HepG2 (cell line): ENCODE data around the gene HMMR. TPM values are rescaled to one million over a fixed set of nuclear protein-coding genes. Genes with fewer than 3 reads are reported as not detected.

Experiments
- ATAC-seq: fragments of 200-7000 bp; cut with Tn5 transposase; 3 replicates; pipeline ENCODE4 v1.9.1; 2020; ENCODE audit warnings: mild to moderate bottlenecking, moderate library complexity
- BruUV-seq: library from RNA; stranded (reverse); fragments of 400-500 nt; replicated peaks from 2 replicates; lab custom pipeline; 2021; lab: Mats Ljungman, UMichigan
- CTCF ChIA-PET: fragments of 300-600 bp; formaldehyde crosslinking; extraction: SDS; loops from one replicate; lab custom pipeline; 2021; ENCODE audit warnings: low total read pairs, inconsistent platforms, low intra/inter-chr PET ratio; lab: Yijun Ruan, JAX
- POLR2A ChIA-PET: fragments of 350-600 bp; sonication (Branson Sonifier 250); formaldehyde crosslinking; loops from one replicate; lab custom pipeline; 2020; ENCODE audit warnings: antibody characterized with exemption, inconsistent platforms; lab: Yijun Ruan, JAX
- DNase-seq: peaks from one replicate; pipeline ENCODE4 v3.0.0-alpha.2; 2015; ENCODE audit warnings: low spot score
- FAIRE-seq: peaks from 3 replicates; lab custom pipeline; 2011; peaks lifted over from hg19 to GRCh38; lab: Jason Lieb, UNC
- H2AFZ ChIP-seq: one replicate; pipeline ENCODE4 v1.6.1; 2011; ENCODE audit warnings: low read length, inconsistent platforms
- H3K27ac ChIP-seq: fragments of 300-600 bp; 3 replicates; pipeline ENCODE4 v1.8.0; 2011; ENCODE audit warnings: mixed run types, mild to moderate bottlenecking, mixed read lengths, low read length, inconsistent platforms; ENCODE audit not compliant: insufficient read depth; ENCODE audit errors: extremely low read length
- H3K27me3 ChIP-seq, 2 experiments: fragments of 200-600 bp in 1 of 2; 2 replicates in 1 of 2; 3 replicates in 1 of 2; pipeline versions ENCODE4 v1.6.0 to v1.8.0; 2011; ENCODE audit warnings: low read length in 2 of 2, mild to moderate bottlenecking in 2 of 2, moderate library complexity in 2 of 2, inconsistent platforms in 1 of 2; ENCODE audit not compliant: insufficient read depth in 2 of 2, control insufficient read depth in 1 of 2
- H3K36me3 ChIP-seq, 2 experiments: fragments of 200-600 bp in 1 of 2; replicated peaks in 1 of 2; 2 replicates in 1 of 2; 3 replicates in 1 of 2; pipeline versions ENCODE4 v1.5.1 to v1.8.0; 2011; ENCODE audit warnings: low read length in 2 of 2, inconsistent platforms in 1 of 2; ENCODE audit not compliant: insufficient read depth in 2 of 2, control insufficient read depth in 1 of 2
- H3K4me1 ChIP-seq: 2 replicates; pipeline ENCODE4 v1.5.1; 2012; ENCODE audit warnings: low read length, inconsistent platforms; ENCODE audit not compliant: insufficient read depth
- H3K4me2 ChIP-seq: 2 replicates; pipeline ENCODE4 v1.6.0; 2011; ENCODE audit warnings: low read depth, low read length, inconsistent platforms
- H3K4me3 ChIP-seq, 3 experiments: fragments of 200-600 bp in 1 of 3; sonication (generic), shearing (Covaris generic) in 1 of 3; replicated peaks in 1 of 3; 2 replicates each; pipeline ENCODE4 v1.5.1; 2011 to 2016; ENCODE audit warnings: low read length in 3 of 3, inconsistent platforms in 2 of 3, low read depth in 2 of 3, mild to moderate bottlenecking in 2 of 3, control low read depth in 1 of 3, mixed read lengths in 1 of 3; ENCODE audit not compliant: insufficient read depth in 1 of 3
- H3K79me2 ChIP-seq: one replicate; pipeline ENCODE4 v1.6.1; 2011; ENCODE audit warnings: low read length, inconsistent platforms; ENCODE audit not compliant: insufficient read depth
- H3K9ac ChIP-seq: 2 replicates; pipeline ENCODE4 v1.6.0; 2011; ENCODE audit warnings: mild to moderate bottlenecking, low read depth, low read length, inconsistent platforms; ENCODE audit not compliant: insufficient read depth
- H3K9me3 ChIP-seq: 2 replicates; pipeline ENCODE4 v1.5.1; 2012; ENCODE audit warnings: mild to moderate bottlenecking, low read length
- H4K20me1 ChIP-seq: 2 replicates; pipeline ENCODE4 v1.6.0; 2011; ENCODE audit warnings: inconsistent platforms, mild to moderate bottlenecking, low read length, moderate library complexity; ENCODE audit not compliant: insufficient read depth
- HOMEZ ChIP-seq: IDR thresholded peaks from 2 replicates; pipeline ENCODE4 v1.6.1; 2016; ENCODE audit warnings: low read depth
- JARID2 ChIP-seq: sonication (generic); formaldehyde crosslinking; IDR thresholded peaks from 2 replicates; pipeline ENCODE4 v1.8.1; 2023; ENCODE audit warnings: missing genetic modification reagents, inconsistent platforms; ENCODE audit not compliant: insufficient replicate concordance
- TIGD3 ChIP-seq: sonication (generic); formaldehyde crosslinking; IDR thresholded peaks from 2 replicates; pipeline ENCODE4 v1.5.1; 2020; ENCODE audit warnings: mild to moderate bottlenecking, missing genetic modification reagents, borderline replicate concordance
- ZBTB42 ChIP-seq: sonication (generic); formaldehyde crosslinking; IDR thresholded peaks from 2 replicates; pipeline ENCODE4 v1.5.0; 2020; ENCODE audit warnings: mild to moderate bottlenecking, missing genetic modification reagents
- ZNF121 ChIP-seq: sonication (generic); formaldehyde crosslinking; IDR thresholded peaks from 2 replicates; pipeline ENCODE4 v1.5.0; 2020; ENCODE audit warnings: mild to moderate bottlenecking, missing genetic modification reagents
- ZNF34 ChIP-seq: sonication (generic); formaldehyde crosslinking; IDR thresholded peaks from 2 replicates; pipeline ENCODE4 v1.4.0; 2020; ENCODE audit warnings: mild to moderate bottlenecking, missing genetic modification reagents, borderline replicate concordance
- ZNF646 ChIP-seq: sonication (generic); formaldehyde crosslinking; IDR thresholded peaks from 2 replicates; pipeline ENCODE4 v1.9.0; 2021; ENCODE audit warnings: mild to moderate bottlenecking, missing genetic modification reagents
- ZNF720 ChIP-seq: sonication (generic); formaldehyde crosslinking; IDR thresholded peaks from 2 replicates; pipeline ENCODE4 v1.4.0; 2020; ENCODE audit warnings: missing genetic modification reagents
- ZNF792 ChIP-seq: IDR thresholded peaks from 2 replicates; pipeline ENCODE4 v1.6.1; 2016
- ZNF841 ChIP-seq: sonication (generic); formaldehyde crosslinking; IDR thresholded peaks from 2 replicates; pipeline ENCODE4 v1.8.1; 2023; ENCODE audit warnings: missing genetic modification reagents, borderline replicate concordance
- WGBS: methylation state at CpG from one replicate; pipeline ENCODE4 v1.1.6; 2017; ENCODE audit warnings: low lambda C conversion rate; 5-methylcytosine and 5-hydroxymethylcytosine counted together
- in situ Hi-C: cut with HindIII; loops from 2 replicates; pipeline ENCODE4 v1.10.0; 2017; ENCODE audit warnings: low pct_unique_long_range_greater_than_20kb; ENCODE audit not compliant: extremely low pct_ligation_motif_present
- intact Hi-C: fragments of 100-400 bp; cut with micrococcal nuclease; formaldehyde crosslinking; loops from one replicate; pipeline ENCODE4 v1.10.0; 2022; ENCODE audit not compliant: unreplicated experiment
- polyA plus RNA-seq, 8 experiments: library from polyadenylated mRNA; depleted of rRNA in 3 of 8; stranded (reverse) in 7 of 8; unstranded in 1 of 8; fragments of >200 nt; fragmentation: Illumina TruSeq in 4 of 8; extraction: Trizol in 4 of 8; gene quantifications; 2 replicates each; pipeline versions ENCODE4 v1.2.1 to v1.2.3, GENCODE V29; 2011 to 2016; ENCODE audit warnings: low read depth in 4 of 8, missing spikeins in 1 of 8, mixed read lengths in 1 of 8; ENCODE audit not compliant: insufficient read depth in 1 of 8
- total RNA-seq, 5 experiments: library from RNA; depleted of rRNA; stranded (reverse); fragments of >200 nt; fragmentation: Illumina TruSeq; extraction: Trizol; gene quantifications; 2 replicates each; pipeline ENCODE4 v1.2.3, GENCODE V29; 2016; ENCODE audit warnings: low read depth in 1 of 5

The HMMR gene
- total and polyA plus RNA-seq, 2 of the 13 experiments (the other 11 are each of a cell fraction or from before 2014, with no cell fraction given) = 8.5 to 48.3 TPM

- Histone ChIP-seq H3K27me3 (no peaks in the 10 kb centered on the region), H2AFZ (no peak overlapping the region), H3K36me3 (peaks cover 2 to 12% of the 10 kb centered on the region in 2 experiments; a peak in 4 of 5 replicates), H3K27ac (no peak overlapping the region), H4K20me1 (no peaks in the 10 kb centered on the region), H3K4me3 (no peak overlapping the region), H3K79me2 (peaks cover 2% of the 10 kb centered on the region), H3K9ac (no peak overlapping the region), H3K4me2 (no peak overlapping the region), H3K4me1 (no peaks in the 10 kb centered on the region)
- BruUV-seq = no TSS peak
- WGBS = 95% methylated on average over 7 of the region's 8 CpGs
- no peak for FAIRE-seq
- TF ChIP-seq ZNF121 (CRISPR knock-in tag) (no peak), JARID2 (no peak), ZNF34 (CRISPR knock-in tag) (no peak), TIGD3 (CRISPR knock-in tag) (no peak), ZNF720 (CRISPR knock-in tag) (no peak)
- TF ChIP-seq, all 625 proteins: peak for 0
- intact Hi-C loops (no loop called here), in situ Hi-C loops (no loop called here)
- ATAC-seq (peak; percentile 51), DNase-seq (no peak)
- ChIA-PET POLR2A (interaction anchor here (4.5 kb wide), 1 partner anchor 8 kb away, joined by 23 read pairs; the partner anchor contains the start of genes HMMR and NUDCD2), CTCF (no interaction called here)
- no peaks in the 10 kb centered on the region for H3K9me3 ChIP-seq
Observed at GRCh38 chr5:163451489-163451888, 8.9 kb upstream of the HMMR start.

GRCh38 chr5:163453705-163454104 lies 6.7 kb upstream of the HMMR start:
- intact Hi-C loops (no loop called here), in situ Hi-C loops (no loop called here)
- no peaks in the 10 kb centered on the region for H3K9me3 ChIP-seq
- no TSS peak for BruUV-seq
- no peaks in the 10 kb centered on the region for H3K27me3 ChIP-seq
- CTCF ChIA-PET = no interaction called here
- H3K79me2 ChIP-seq = peaks cover 19% of the 10 kb centered on the region
- H2AFZ ChIP-seq = no peak overlapping the region
- H3K36me3 ChIP-seq = peaks cover 2 to 12% of the 10 kb centered on the region in 2 experiments; a peak in 3 of 5 replicates
- FAIRE-seq = no peak
- peaks cover 14% of the 10 kb centered on the region for H3K4me1 ChIP-seq
- no peak for DNase-seq
- no peak overlapping the region for H3K4me2 ChIP-seq
- no peak overlapping the region for H3K9ac ChIP-seq
- no peak for ATAC-seq
- H3K4me3 ChIP-seq = no peak overlapping the region
- POLR2A ChIA-PET = no interaction called here
- no peaks in the 10 kb centered on the region for H4K20me1 ChIP-seq
- H3K27ac ChIP-seq = no peak overlapping the region
- WGBS = 95% methylated on average over 1 of the region's 1 CpG
- TF ChIP-seq ZBTB42 (CRISPR knock-in tag) (no peak), ZNF841 (CRISPR knock-in tag) (no peak), ZNF646 (no peak), HOMEZ (no peak), ZNF792 (CRISPR knock-in tag) (no peak)
